GM08714 (cell line): ENCODE data around the gene CYP2B6.
"Not testable (repeated sequence)": the region's sequence is repeated elsewhere in the genome, so short reads cannot be mapped to it uniquely, and the experiment has no call there.

Experiments used
- H3K4me3 ChIP-seq: fragments of 200-500 bp; sonication (Bioruptor generic); 2 replicates; pipeline ENCODE4 v1.5.1; 2014; ENCODE audit warnings: mild to moderate bottlenecking, low read length, inconsistent platforms
- ZNF274 ChIP-seq: IDR thresholded peaks from 2 replicates; pipeline ENCODE4 v1.6.1; 2012; ENCODE audit warnings: mild to moderate bottlenecking, low read depth, low read length

CYP2B6 gene

GRCh38 chr19:41014643-41015042 lies 23.6 kb downstream of the CYP2B6 start:
- TF ChIP-seq ZNF274, result no peak
- H3K4me3 ChIP-seq, result no peak overlapping the region

GRCh38 chr19:41016488-41017071 lies 25.5 kb downstream of the CYP2B6 start:
- TF ChIP-seq ZNF274, result no peak
- H3K4me3 ChIP-seq, result no peak overlapping the region

- TF ChIP-seq ZNF274, result no peak
- no peak overlapping the region for H3K4me3 ChIP-seq
These were observed 27.7 kb downstream of the CYP2B6 start for GRCh38 chr19:41018736-41019290.

GRCh38 chr19:41019346-41019745 lies 28.3 kb downstream of the CYP2B6 start:
- no peak for TF ChIP-seq ZNF274
- no peak overlapping the region for H3K4me3 ChIP-seq

- no peak overlapping the region for H3K4me3 ChIP-seq
- no peak for TF ChIP-seq ZNF274
These were observed 32.1 kb downstream of the CYP2B6 start for GRCh38 chr19:41023193-41023592.

GRCh38 chr19:41025411-41025810 lies 34.3 kb downstream of the CYP2B6 start:
- no peak overlapping the region for H3K4me3 ChIP-seq
- no peak for TF ChIP-seq ZNF274

GRCh38 chr19:41025871-41026270 lies 34.8 kb downstream of the CYP2B6 start:
- no peak for TF ChIP-seq ZNF274
- no peak overlapping the region for H3K4me3 ChIP-seq

- TF ChIP-seq ZNF274, result no peak
- H3K4me3 ChIP-seq, result no peak overlapping the region
These were observed 36.3 kb downstream of the CYP2B6 start for GRCh38 chr19:41027273-41027967.

GRCh38 chr19:41029524-41030432 lies 38.7 kb downstream of the CYP2B6 start:
- no peak for TF ChIP-seq ZNF274
- H3K4me3 ChIP-seq, result no peak overlapping the region

- TF ChIP-seq ZNF274, result no peak
These were observed 39.6 kb downstream of the CYP2B6 start for GRCh38 chr19:41030651-41031050.

GRCh38 chr19:41031916-41032315 lies 40.8 kb downstream of the CYP2B6 start:
- no peak for TF ChIP-seq ZNF274
- no peak overlapping the region for H3K4me3 ChIP-seq

More at GRCh38 chr19:41030651-41031050, 39.6 kb downstream of the CYP2B6 start:
- no peak overlapping the region for H3K4me3 ChIP-seq

GRCh38 chr19:41033324-41033723 lies 42.2 kb downstream of the CYP2B6 start:
- not testable (repeated sequence) for H3K4me3 ChIP-seq

GRCh38 chr19:41039806-41040205 lies 48.7 kb downstream of the CYP2B6 start:
- TF ChIP-seq ZNF274, result no peak

GRCh38 chr19:41045095-41045494 lies 54.0 kb downstream of the CYP2B6 start:
- not testable (repeated sequence) for H3K4me3 ChIP-seq

More at GRCh38 chr19:41039806-41040205, 48.7 kb downstream of the CYP2B6 start:
- H3K4me3 ChIP-seq, result no peak overlapping the region
